ENCODE results near the gene ZNF503. TPM values are rescaled to one million over a fixed set of nuclear protein-coding genes. Genes with fewer than 3 reads are reported as not detected.

Gene ZNF503
- total RNA-seq, 2 donors from 2014 or later = 20.8 to 38.6 TPM

DNA sequence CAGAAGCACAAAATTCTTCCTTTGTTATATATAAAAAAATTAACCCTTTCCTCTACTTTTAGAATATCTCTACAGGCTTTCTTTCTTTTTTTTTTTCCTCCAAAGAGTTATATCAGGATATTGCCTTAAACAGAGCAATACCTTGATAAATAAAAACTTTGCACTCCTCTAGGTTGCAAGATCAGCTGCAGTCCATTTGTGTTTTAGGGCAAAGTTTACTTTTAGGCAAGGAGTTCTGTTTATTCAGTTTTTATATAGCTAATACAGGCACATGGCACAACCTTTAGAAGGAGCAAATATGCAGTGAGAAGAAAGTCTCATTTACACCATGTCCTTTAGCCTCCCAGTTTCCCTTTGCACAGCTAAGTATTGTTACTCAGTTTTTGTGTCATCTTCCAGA is 40.1 kb upstream of the ZNF503 start:
- no peak overlapping the region for H3K4me3 ChIP-seq
- peaks cover 4% of the 10 kb centered on the region for H3K4me1 ChIP-seq
- no peak for DNase-seq
- no peak for ATAC-seq
- H3K36me3 ChIP-seq (replicated peaks in 1 of 2; ENCODE audit: insufficient read depth in 1 of 2, low read depth in 2 of 2) = peaks cover 0 to 1% of the 10 kb centered on the region in 2 donors
- H3K27ac ChIP-seq = no peak overlapping the region
- no peaks in the 10 kb centered on the region for H3K27me3 ChIP-seq
- no peaks in the 10 kb centered on the region for H3K9me3 ChIP-seq
- no peak for TF ChIP-seq POLR2A (IDR thresholded peaks at IDR 0.05)
- TF ChIP-seq, protein P1, sequence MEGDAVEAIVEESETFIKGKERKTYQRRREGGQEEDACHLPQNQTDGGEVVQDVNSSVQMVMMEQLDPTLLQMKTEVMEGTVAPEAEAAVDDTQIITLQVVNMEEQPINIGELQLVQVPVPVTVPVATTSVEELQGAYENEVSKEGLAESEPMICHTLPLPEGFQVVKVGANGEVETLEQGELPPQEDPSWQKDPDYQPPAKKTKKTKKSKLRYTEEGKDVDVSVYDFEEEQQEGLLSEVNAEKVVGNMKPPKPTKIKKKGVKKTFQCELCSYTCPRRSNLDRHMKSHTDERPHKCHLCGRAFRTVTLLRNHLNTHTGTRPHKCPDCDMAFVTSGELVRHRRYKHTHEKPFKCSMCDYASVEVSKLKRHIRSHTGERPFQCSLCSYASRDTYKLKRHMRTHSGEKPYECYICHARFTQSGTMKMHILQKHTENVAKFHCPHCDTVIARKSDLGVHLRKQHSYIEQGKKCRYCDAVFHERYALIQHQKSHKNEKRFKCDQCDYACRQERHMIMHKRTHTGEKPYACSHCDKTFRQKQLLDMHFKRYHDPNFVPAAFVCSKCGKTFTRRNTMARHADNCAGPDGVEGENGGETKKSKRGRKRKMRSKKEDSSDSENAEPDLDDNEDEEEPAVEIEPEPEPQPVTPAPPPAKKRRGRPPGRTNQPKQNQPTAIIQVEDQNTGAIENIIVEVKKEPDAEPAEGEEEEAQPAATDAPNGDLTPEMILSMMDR (IDR thresholded peaks at IDR 0.05) = no peak
- intact Hi-C loops (cut with DNase I) = no loop called here

DNA sequence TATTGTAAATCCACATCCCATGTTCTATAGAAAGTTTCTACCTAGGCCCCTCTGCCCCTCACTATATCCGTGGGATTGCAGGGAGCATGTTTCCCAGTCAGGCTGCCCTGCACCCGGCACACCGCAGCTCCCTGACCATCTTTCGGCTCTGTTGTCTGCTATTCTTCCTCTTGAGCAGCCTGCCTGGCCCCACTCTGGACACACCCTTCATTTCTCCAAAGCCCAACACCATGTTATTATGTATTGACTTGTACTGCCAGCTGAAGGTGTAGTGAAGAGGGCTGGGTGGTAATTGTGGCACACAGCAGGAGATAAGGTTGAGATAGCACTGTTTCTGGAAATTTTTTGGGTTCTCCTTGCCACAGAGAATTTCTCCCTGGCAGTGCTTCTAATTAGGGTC is 39.6 kb upstream of the ZNF503 start:
- DNase-seq (no peak), ATAC-seq (no peak)
- Histone ChIP-seq H3K27me3 (no peaks in the 10 kb centered on the region), H3K27ac (no peak overlapping the region), H3K4me1 (peaks cover 4% of the 10 kb centered on the region), H3K4me3 (no peak overlapping the region), H3K36me3 (replicated peaks in 1 of 2; ENCODE audit: insufficient read depth in 1 of 2, low read depth in 2 of 2) (peaks cover 0 to 1% of the 10 kb centered on the region in 2 donors), H3K9me3 (no peaks in the 10 kb centered on the region)
- intact Hi-C loops (cut with DNase I) = no loop called here
- 81 to 90% methylated on average over 4 of the region's 4 CpGs for WGBS, 2 donors
- no peak for TF ChIP-seq POLR2A (IDR thresholded peaks at IDR 0.05)
- TF ChIP-seq, protein P1 (IDR thresholded peaks at IDR 0.05) = no peak

DNA sequence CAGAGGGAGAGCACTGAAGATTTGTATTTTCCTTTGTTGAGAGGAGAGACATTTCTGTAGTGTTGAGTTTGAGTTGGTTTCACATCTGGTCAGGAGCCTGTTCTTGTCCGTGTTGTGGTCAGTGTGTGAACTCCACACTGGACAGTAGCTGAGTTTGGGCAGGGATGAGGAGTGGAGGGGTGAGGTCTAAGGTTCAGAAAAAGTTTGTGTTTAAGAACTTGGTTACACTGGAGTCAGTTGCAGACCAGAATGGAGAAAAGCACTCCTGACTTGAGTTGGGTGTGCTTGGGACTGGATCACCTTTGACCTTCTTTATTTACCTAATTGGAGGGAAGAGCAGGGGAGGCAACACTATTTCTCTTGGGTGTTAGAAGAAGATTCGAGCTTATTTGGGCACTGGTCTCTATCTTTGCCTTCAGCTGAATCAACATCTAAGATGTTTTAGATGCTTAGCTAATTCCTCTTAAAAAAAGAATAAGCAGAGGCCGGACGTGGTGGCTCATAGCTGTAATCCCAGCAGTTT is 38.8 kb upstream of the ZNF503 start:
- peaks cover 4% of the 10 kb centered on the region for H3K4me1 ChIP-seq
- TF ChIP-seq, protein P1 (IDR thresholded peaks at IDR 0.05) = no peak
- no peak for TF ChIP-seq POLR2A (IDR thresholded peaks at IDR 0.05)
- peaks cover 0 to 1% of the 10 kb centered on the region in 2 donors for H3K36me3 ChIP-seq (replicated peaks in 1 of 2; ENCODE audit: insufficient read depth in 1 of 2, low read depth in 2 of 2)
- intact Hi-C loops (cut with DNase I) = no loop called here
- no peak for ATAC-seq
- DNase-seq = no peak
- no peaks in the 10 kb centered on the region for H3K9me3 ChIP-seq
- H3K27ac ChIP-seq = no peak overlapping the region
- H3K27me3 ChIP-seq = no peaks in the 10 kb centered on the region
- H3K4me3 ChIP-seq = no peak overlapping the region
- 96 to 98% methylated on average over 4 of the region's 4 CpGs for WGBS, 2 donors

DNA sequence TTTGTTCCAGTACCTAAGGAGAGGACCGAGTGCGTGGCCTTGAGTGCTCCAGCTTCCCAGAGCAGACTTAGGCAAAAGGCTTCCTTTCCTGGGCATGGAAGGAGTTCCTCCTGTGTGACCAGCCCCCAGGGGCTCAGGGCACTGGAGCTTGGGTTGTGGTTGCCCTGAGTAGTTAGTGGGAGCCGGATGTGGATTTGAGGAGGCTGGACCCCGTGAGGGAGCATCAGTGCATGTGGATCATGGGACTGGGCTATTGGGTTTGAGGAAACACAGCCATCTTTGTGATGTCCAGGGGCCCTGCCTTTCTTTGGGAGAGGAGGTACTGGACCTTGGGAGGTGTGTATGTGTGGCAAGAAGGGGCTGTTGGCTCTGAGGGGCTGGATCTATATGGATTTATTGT is 38.2 kb upstream of the ZNF503 start:
- peaks cover 4% of the 10 kb centered on the region for H3K4me1 ChIP-seq
- no peak overlapping the region for H3K27ac ChIP-seq
- ATAC-seq (no peak), DNase-seq (no peak)
- intact Hi-C loops (cut with DNase I) = no loop called here
- WGBS, 2 donors = 84 to 94% methylated on average over 4 of the region's 4 CpGs
- peaks cover 0 to 1% of the 10 kb centered on the region in 2 donors for H3K36me3 ChIP-seq (replicated peaks in 1 of 2; ENCODE audit: insufficient read depth in 1 of 2, low read depth in 2 of 2)
- H3K9me3 ChIP-seq = no peaks in the 10 kb centered on the region
- H3K27me3 ChIP-seq = no peaks in the 10 kb centered on the region
- no peak overlapping the region for H3K4me3 ChIP-seq
- TF ChIP-seq POLR2A (IDR thresholded peaks at IDR 0.05) = no peak
- TF ChIP-seq, protein P1 (IDR thresholded peaks at IDR 0.05) = no peak

DNA sequence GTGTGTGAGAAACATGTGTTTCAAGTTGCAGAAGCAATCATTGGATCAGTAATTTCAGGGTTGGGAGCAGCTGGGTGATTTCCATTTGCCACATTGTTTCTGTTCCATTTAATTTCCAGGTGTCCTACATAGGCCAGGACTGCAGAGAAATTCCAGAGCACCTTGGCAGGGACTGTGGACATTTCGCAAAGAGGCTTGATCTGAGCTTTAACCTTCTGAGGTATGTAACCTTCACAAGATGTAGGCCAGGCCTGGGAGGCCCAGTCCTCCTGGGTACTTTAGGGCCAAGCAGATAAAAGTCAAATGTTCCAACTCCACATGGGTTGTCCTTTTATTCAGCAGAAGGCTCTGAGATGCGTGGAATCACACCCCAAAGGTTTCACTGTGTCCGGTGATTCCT is 36.7 kb upstream of the ZNF503 start:
- Histone ChIP-seq H3K27me3 (no peaks in the 10 kb centered on the region), H3K4me1 (peaks cover 4% of the 10 kb centered on the region), H3K36me3 (replicated peaks in 1 of 2; ENCODE audit: insufficient read depth in 1 of 2, low read depth in 2 of 2) (peaks cover 0 to 1% of the 10 kb centered on the region in 2 donors), H3K4me3 (no peak overlapping the region), H3K9me3 (no peaks in the 10 kb centered on the region), H3K27ac (no peak overlapping the region)
- TF ChIP-seq POLR2A (IDR thresholded peaks at IDR 0.05) = no peak
- TF ChIP-seq, protein P1 (IDR thresholded peaks at IDR 0.05) = no peak
- 71 to 75% methylated on average over 2 to 3 of the region's 3 CpGs for WGBS, 2 donors
- ATAC-seq = no peak
- intact Hi-C loops (cut with DNase I) = no loop called here
- DNase-seq = no peak

Data from body of pancreas (tissue), 4 donors.